HepG2 (cell line): ENCODE results near the gene CASKIN2. TPM values are rescaled to one million over a fixed set of nuclear protein-coding genes. Genes with fewer than 3 reads are reported as not detected.

Experiments used
- ATAC-seq: fragments of 200-7000 bp; cut with Tn5 transposase; 3 replicates; pipeline ENCODE4 v1.9.1; 2020; ENCODE audit warnings: mild to moderate bottlenecking, moderate library complexity
- BruUV-seq: library from RNA; stranded (reverse); fragments of 400-500 nt; replicated peaks from 2 replicates; lab custom pipeline; 2021; lab: Mats Ljungman, UMichigan
- CTCF ChIA-PET: fragments of 300-600 bp; formaldehyde crosslinking; extraction: SDS; loops from one replicate; lab custom pipeline; 2021; ENCODE audit warnings: low total read pairs, inconsistent platforms, low intra/inter-chr PET ratio; lab: Yijun Ruan, JAX
- POLR2A ChIA-PET: fragments of 350-600 bp; sonication (Branson Sonifier 250); formaldehyde crosslinking; loops from one replicate; lab custom pipeline; 2020; ENCODE audit warnings: antibody characterized with exemption, inconsistent platforms; lab: Yijun Ruan, JAX
- DNase-seq: peaks from one replicate; pipeline ENCODE4 v3.0.0-alpha.2; 2015; ENCODE audit warnings: low spot score
- FAIRE-seq: peaks from 3 replicates; lab custom pipeline; 2011; peaks lifted over from hg19 to GRCh38; lab: Jason Lieb, UNC
- H2AFZ ChIP-seq: one replicate; pipeline ENCODE4 v1.6.1; 2011; ENCODE audit warnings: low read length, inconsistent platforms
- H3K27ac ChIP-seq: fragments of 300-600 bp; 3 replicates; pipeline ENCODE4 v1.8.0; 2011; ENCODE audit warnings: mixed run types, mild to moderate bottlenecking, mixed read lengths, low read length, inconsistent platforms; ENCODE audit not compliant: insufficient read depth; ENCODE audit errors: extremely low read length
- H3K27me3 ChIP-seq, 2 experiments: fragments of 200-600 bp in 1 of 2; 2 replicates in 1 of 2; 3 replicates in 1 of 2; pipeline versions ENCODE4 v1.6.0 to v1.8.0; 2011; ENCODE audit warnings: low read length in 2 of 2, mild to moderate bottlenecking in 2 of 2, moderate library complexity in 2 of 2, inconsistent platforms in 1 of 2; ENCODE audit not compliant: insufficient read depth in 2 of 2, control insufficient read depth in 1 of 2
- H3K36me3 ChIP-seq, 2 experiments: fragments of 200-600 bp in 1 of 2; replicated peaks in 1 of 2; 2 replicates in 1 of 2; 3 replicates in 1 of 2; pipeline versions ENCODE4 v1.5.1 to v1.8.0; 2011; ENCODE audit warnings: low read length in 2 of 2, inconsistent platforms in 1 of 2; ENCODE audit not compliant: insufficient read depth in 2 of 2, control insufficient read depth in 1 of 2
- H3K4me1 ChIP-seq: 2 replicates; pipeline ENCODE4 v1.5.1; 2012; ENCODE audit warnings: low read length, inconsistent platforms; ENCODE audit not compliant: insufficient read depth
- H3K4me2 ChIP-seq: 2 replicates; pipeline ENCODE4 v1.6.0; 2011; ENCODE audit warnings: low read depth, low read length, inconsistent platforms
- H3K4me3 ChIP-seq, 3 experiments: fragments of 200-600 bp in 1 of 3; sonication (generic), shearing (Covaris generic) in 1 of 3; replicated peaks in 1 of 3; 2 replicates each; pipeline ENCODE4 v1.5.1; 2011 to 2016; ENCODE audit warnings: low read length in 3 of 3, inconsistent platforms in 2 of 3, low read depth in 2 of 3, mild to moderate bottlenecking in 2 of 3, control low read depth in 1 of 3, mixed read lengths in 1 of 3; ENCODE audit not compliant: insufficient read depth in 1 of 3
- H3K79me2 ChIP-seq: one replicate; pipeline ENCODE4 v1.6.1; 2011; ENCODE audit warnings: low read length, inconsistent platforms; ENCODE audit not compliant: insufficient read depth
- H3K9ac ChIP-seq: 2 replicates; pipeline ENCODE4 v1.6.0; 2011; ENCODE audit warnings: mild to moderate bottlenecking, low read depth, low read length, inconsistent platforms; ENCODE audit not compliant: insufficient read depth
- H3K9me3 ChIP-seq: 2 replicates; pipeline ENCODE4 v1.5.1; 2012; ENCODE audit warnings: mild to moderate bottlenecking, low read length
- H4K20me1 ChIP-seq: 2 replicates; pipeline ENCODE4 v1.6.0; 2011; ENCODE audit warnings: inconsistent platforms, mild to moderate bottlenecking, low read length, moderate library complexity; ENCODE audit not compliant: insufficient read depth
- DDIT3 ChIP-seq: sonication (generic); formaldehyde crosslinking; IDR thresholded peaks from 2 replicates; pipeline ENCODE4 v1.4.0; 2020; ENCODE audit warnings: mild to moderate bottlenecking, missing genetic modification reagents
- DNMT3B ChIP-seq: conservative IDR thresholded peaks from 2 replicates; pipeline ENCODE4 v1.6.1; 2016; ENCODE audit warnings: missing biosample characterization, control low read depth
- HOMEZ ChIP-seq: IDR thresholded peaks from 2 replicates; pipeline ENCODE4 v1.6.1; 2016; ENCODE audit warnings: low read depth
- KDM5A ChIP-seq: fragments of 200-600 bp; sonication (generic); IDR thresholded peaks from 2 replicates; pipeline ENCODE4 v1.7.0; 2018; ENCODE audit warnings: antibody characterized with exemption, mild to moderate bottlenecking, low read length, borderline replicate concordance
- PHF21A ChIP-seq: sonication (generic); formaldehyde crosslinking; IDR thresholded peaks from 2 replicates; pipeline ENCODE4 v1.5.0; 2020; ENCODE audit warnings: mild to moderate bottlenecking, missing genetic modification reagents
- POLR2AphosphoS5 ChIP-seq: IDR thresholded peaks from 2 replicates; pipeline ENCODE4 v1.6.1; 2012; ENCODE audit warnings: low read depth, low read length
- RNF219 ChIP-seq: sonication (generic); formaldehyde crosslinking; IDR thresholded peaks from 2 replicates; pipeline ENCODE4 v1.5.0; 2020; ENCODE audit warnings: mild to moderate bottlenecking, missing genetic modification reagents
- RORA ChIP-seq: sonication (generic); formaldehyde crosslinking; IDR thresholded peaks from 2 replicates; pipeline ENCODE4 v1.5.0; 2020; ENCODE audit warnings: mild to moderate bottlenecking, missing genetic modification reagents, moderate library complexity
- SIN3A ChIP-seq: IDR thresholded peaks from 2 replicates; pipeline ENCODE4 v1.6.1; 2011; ENCODE audit warnings: low read depth, mild to moderate bottlenecking, control low read depth, low read length, borderline replicate concordance
- SNAI1 ChIP-seq: sonication (generic); formaldehyde crosslinking; IDR thresholded peaks from 2 replicates; pipeline ENCODE4 v1.5.0; 2020; ENCODE audit warnings: mild to moderate bottlenecking, missing genetic modification reagents, borderline replicate concordance
- TFE3 ChIP-seq: IDR thresholded peaks from 2 replicates; pipeline ENCODE4 v1.6.1; 2016
- ZMAT3 ChIP-seq: sonication (generic); formaldehyde crosslinking; conservative IDR thresholded peaks from 2 replicates; pipeline ENCODE4 v1.7.0; 2021; ENCODE audit warnings: missing genetic modification reagents
- ZNF550 ChIP-seq: sonication (generic); formaldehyde crosslinking; IDR thresholded peaks from 2 replicates; pipeline ENCODE4 v1.4.0; 2020; ENCODE audit warnings: mild to moderate bottlenecking, missing genetic modification reagents, borderline replicate concordance
- ZNF563 ChIP-seq: sonication (generic); formaldehyde crosslinking; IDR thresholded peaks from 2 replicates; pipeline ENCODE4 v1.8.0; 2022; ENCODE audit warnings: mild to moderate bottlenecking, moderate library complexity, missing genetic modification reagents
- ZSCAN5A ChIP-seq: sonication (generic); formaldehyde crosslinking; IDR thresholded peaks from 2 replicates; pipeline ENCODE4 v1.8.0; 2022; ENCODE audit warnings: mild to moderate bottlenecking, missing genetic modification reagents, borderline replicate concordance
- WGBS: methylation state at CpG from one replicate; pipeline ENCODE4 v1.1.6; 2017; ENCODE audit warnings: low lambda C conversion rate; 5-methylcytosine and 5-hydroxymethylcytosine counted together
- in situ Hi-C: cut with HindIII; loops from 2 replicates; pipeline ENCODE4 v1.10.0; 2017; ENCODE audit warnings: low pct_unique_long_range_greater_than_20kb; ENCODE audit not compliant: extremely low pct_ligation_motif_present
- intact Hi-C: fragments of 100-400 bp; cut with micrococcal nuclease; formaldehyde crosslinking; loops from one replicate; pipeline ENCODE4 v1.10.0; 2022; ENCODE audit not compliant: unreplicated experiment
- polyA plus RNA-seq, 8 experiments: library from polyadenylated mRNA; depleted of rRNA in 3 of 8; stranded (reverse) in 7 of 8; unstranded in 1 of 8; fragments of >200 nt; fragmentation: Illumina TruSeq in 4 of 8; extraction: Trizol in 4 of 8; gene quantifications; 2 replicates each; pipeline versions ENCODE4 v1.2.1 to v1.2.3, GENCODE V29; 2011 to 2016; ENCODE audit warnings: low read depth in 4 of 8, missing spikeins in 1 of 8, mixed read lengths in 1 of 8; ENCODE audit not compliant: insufficient read depth in 1 of 8
- total RNA-seq, 5 experiments: library from RNA; depleted of rRNA; stranded (reverse); fragments of >200 nt; fragmentation: Illumina TruSeq; extraction: Trizol; gene quantifications; 2 replicates each; pipeline ENCODE4 v1.2.3, GENCODE V29; 2016; ENCODE audit warnings: low read depth in 1 of 5

Gene CASKIN2
- total and polyA plus RNA-seq, 2 of the 13 experiments (the other 11 are each of a cell fraction or from before 2014, with no cell fraction given), result 5.2 to 7.8 TPM

- no peaks in the 10 kb centered on the region; a peak in 1 of 5 replicates for H3K27me3 ChIP-seq
- FAIRE-seq, result no peak
- in situ Hi-C loops, result no loop called here
- ChIA-PET POLR2A (interaction anchor here (0.6 to 3.4 kb wide), 36 partner anchors 8 to 486 kb away, joined by 3 to 35 read pairs (median 4); partner anchors contain the start of genes ATP5PD, GGA3, GRB2 and KCTD2), CTCF (no interaction called here)
- H3K4me1 ChIP-seq, result peaks cover 90% of the 10 kb centered on the region
- H3K27ac ChIP-seq, result peak overlapping the region; percentile 93
- peak overlapping the region; percentile 92 for H3K9ac ChIP-seq
- under 1% methylated on average over 13 of the region's 13 CpGs for WGBS
- intact Hi-C loops, result loop anchor here (5.0 kb wide), 1 partner anchor 56 kb away; no protein-coding TSS in a partner anchor
- peak; percentile 10 for ATAC-seq
- no peaks in the 10 kb centered on the region for H3K36me3 ChIP-seq
- H3K79me2 ChIP-seq, result peaks cover 22% of the 10 kb centered on the region
- no peaks in the 10 kb centered on the region for H4K20me1 ChIP-seq
- no peak overlapping the region for H2AFZ ChIP-seq
- peak overlapping the region; percentile 57 to 98 (median 87) for H3K4me3 ChIP-seq
- DNase-seq, result no peak
- TSS peak; percentile 81 for BruUV-seq
- peak overlapping the region; percentile 80 for H3K4me2 ChIP-seq
- H3K9me3 ChIP-seq, result no peaks in the 10 kb centered on the region
- peak; percentile 48; the same call in 1 of the 2 replicates for TF ChIP-seq KDM5A
- 0 out of 2 replicates have a peak, but pooled peaks have one; percentile 10 for TF ChIP-seq ZMAT3 (CRISPR knock-in tag)
- 0 out of 2 replicates have a peak, but pooled peaks have one; percentile 5 for TF ChIP-seq RNF219
- peak; percentile 79 for TF ChIP-seq SIN3A
- TF ChIP-seq DNMT3B, result 0 out of 2 replicates have a peak, but pooled peaks have one; percentile 74
- no peak for TF ChIP-seq ZNF563 (CRISPR knock-in tag)
- TF ChIP-seq SNAI1, result peak; percentile 2; the same call in 1 of the 2 replicates
- TF ChIP-seq PHF21A (CRISPR knock-in tag), result peak; percentile 39; the same call in 1 of the 2 replicates
- TF ChIP-seq ZNF550 (CRISPR knock-in tag), result no peak
- TF ChIP-seq DDIT3, result no peak
- 0 out of 2 replicates have a peak, but pooled peaks have one; percentile 6 for TF ChIP-seq TFE3 (CRISPR knock-in tag)
- 0 out of 2 replicates have a peak, but pooled peaks have one; percentile 37 for TF ChIP-seq ZSCAN5A (CRISPR knock-in tag)
- peak; percentile 74; the same call in 1 of the 2 replicates for TF ChIP-seq RORA
- TF ChIP-seq HOMEZ (CRISPR knock-in tag), result peak; percentile 9; the same call in 1 of the 2 replicates
- TF ChIP-seq POLR2AphosphoS5, result peak; percentile 94; the same call in 1 of the 2 replicates
These were observed 59.3 kb downstream of the CASKIN2 start for GRCh38 chr17:75456039-75456416.
